SK-N-SH treated with all-trans-retinoic acid at 6 μM for 48 hours (cell line): Measurements from ENCODE around the gene PIGC.

Experiments
- ATAC-seq: fragments of 200-7000 bp; cut with Tn5 transposase; 3 replicates; pipeline ENCODE4 v1.9.1; 2020; ENCODE audit warnings: mild to moderate bottlenecking, moderate library complexity
- ARNTL ChIP-seq: fragments of 450-650 bp; formaldehyde crosslinking; IDR thresholded peaks from 2 replicates; pipeline ENCODE4 v1.5.0; 2020; ENCODE audit warnings: low read depth, mild to moderate bottlenecking, moderate library complexity, borderline replicate concordance
- BACH2 ChIP-seq: fragments of 250-450 bp; sonication (Bioruptor Pico); IDR thresholded peaks from 2 replicates; pipeline ENCODE4 v1.9.0; 2021; ENCODE audit warnings: mild to moderate bottlenecking, borderline replicate concordance
- CSDC2 ChIP-seq: fragments of 250-450 bp; sonication (Bioruptor Pico); IDR thresholded peaks from 2 replicates; pipeline ENCODE4 v1.5.0; 2020; ENCODE audit warnings: mild to moderate bottlenecking, moderate library complexity
- ESRRG ChIP-seq: fragments of 250-450 bp; sonication (Bioruptor Pico); IDR thresholded peaks from 2 replicates; pipeline ENCODE4 v1.6.1; 2021; ENCODE audit warnings: mild to moderate bottlenecking
- GLIS3 ChIP-seq: fragments of 250-450 bp; sonication (Bioruptor Pico); IDR thresholded peaks from 2 replicates; pipeline ENCODE4 v1.5.0; 2020; ENCODE audit warnings: mild to moderate bottlenecking, moderate library complexity
- ISL1 ChIP-seq: fragments of 250-450 bp; sonication (Bioruptor Pico); IDR thresholded peaks from 2 replicates; pipeline ENCODE4 v2.1.2; 2022; ENCODE audit warnings: mild to moderate bottlenecking, moderate library complexity
- OSR1 ChIP-seq: fragments of 250-450 bp; sonication (Bioruptor Pico); IDR thresholded peaks from 2 replicates; pipeline ENCODE4 v1.8.0; 2022; ENCODE audit warnings: moderate library complexity, mild to moderate bottlenecking, inconsistent platforms
- PPARA ChIP-seq: fragments of 250-450 bp; sonication (Bioruptor Pico); IDR thresholded peaks from 2 replicates; pipeline ENCODE4 v1.5.0; 2020; ENCODE audit warnings: mild to moderate bottlenecking, borderline replicate concordance
- RARB ChIP-seq: fragments of 250-450 bp; sonication (Bioruptor Pico); IDR thresholded peaks from 2 replicates; pipeline ENCODE4 v1.8.0; 2021; ENCODE audit warnings: mild to moderate bottlenecking, moderate library complexity
- SNAI2 ChIP-seq: fragments of 250-450 bp; sonication (Bioruptor Pico); IDR thresholded peaks from 2 replicates; pipeline ENCODE4 v1.5.0; 2020; ENCODE audit warnings: mild to moderate bottlenecking, moderate library complexity
- TCF4 ChIP-seq: fragments of 250-450 bp; sonication (Bioruptor Pico); IDR thresholded peaks from 2 replicates; pipeline ENCODE4 v1.8.0; 2021; ENCODE audit warnings: mild to moderate bottlenecking, moderate library complexity, borderline replicate concordance
- TOX ChIP-seq: fragments of 250-450 bp; sonication (Bioruptor Pico); IDR thresholded peaks from 2 replicates; pipeline ENCODE4 v1.8.0; 2021; ENCODE audit warnings: mild to moderate bottlenecking, moderate library complexity, borderline replicate concordance
- ZC3H10 ChIP-seq: fragments of 250-450 bp; sonication (Bioruptor Pico); IDR thresholded peaks from 2 replicates; pipeline ENCODE4 v1.5.1; 2021; ENCODE audit warnings: mild to moderate bottlenecking, moderate library complexity
- ZFP3 ChIP-seq: fragments of 250-450 bp; sonication (Bioruptor Pico); IDR thresholded peaks from 2 replicates; pipeline ENCODE4 v1.5.0; 2020; ENCODE audit warnings: mild to moderate bottlenecking, moderate library complexity
- ZFP30 ChIP-seq: fragments of 450-650 bp; formaldehyde crosslinking; IDR thresholded peaks from 2 replicates; pipeline ENCODE4 v1.5.0; 2022; ENCODE audit warnings: mild to moderate bottlenecking, moderate library complexity
- ZNF565 ChIP-seq: fragments of 450-650 bp; formaldehyde crosslinking; conservative IDR thresholded peaks from 2 replicates; pipeline ENCODE4 v1.5.0; 2020; ENCODE audit warnings: low read depth, mild to moderate bottlenecking, moderate library complexity
- ZNF70 ChIP-seq: fragments of 450-650 bp; formaldehyde crosslinking; IDR thresholded peaks from 2 replicates; pipeline ENCODE4 v1.5.0; 2020; ENCODE audit warnings: mild to moderate bottlenecking, moderate library complexity
- ZNF8 ChIP-seq: fragments of 450-650 bp; formaldehyde crosslinking; IDR thresholded peaks from 2 replicates; pipeline ENCODE4 v1.5.0; 2020; ENCODE audit warnings: mild to moderate bottlenecking, moderate library complexity
- TF ChIP-seq, protein P1 (sequence below): fragments of 250-450 bp; sonication (Bioruptor Pico); IDR thresholded peaks from 2 replicates; pipeline ENCODE4 v1.8.0; 2021; ENCODE audit warnings: low read depth, mild to moderate bottlenecking, moderate library complexity, borderline replicate concordance
- TF ChIP-seq, protein P2 (sequence below): fragments of 250-450 bp; sonication (Bioruptor Pico); IDR thresholded peaks from 2 replicates; pipeline ENCODE4 v1.8.0; 2020; ENCODE audit warnings: mild to moderate bottlenecking, moderate library complexity, borderline replicate concordance
- TF ChIP-seq, protein P3 (sequence below): fragments of 250-450 bp; sonication (Bioruptor Pico); IDR thresholded peaks from 2 replicates; pipeline ENCODE4 v1.5.1; 2020; ENCODE audit warnings: low read depth, mild to moderate bottlenecking, moderate library complexity
- TF ChIP-seq, protein P4 (sequence below): fragments of 250-450 bp; sonication (Bioruptor Pico); IDR thresholded peaks from 2 replicates; pipeline ENCODE4 v1.5.0; 2020; ENCODE audit warnings: mild to moderate bottlenecking, moderate library complexity
- TF ChIP-seq, protein P5 (sequence below): fragments of 250-450 bp; sonication (Bioruptor Pico); IDR thresholded peaks from 2 replicates; pipeline ENCODE4 v1.5.1; 2021; ENCODE audit warnings: mild to moderate bottlenecking, moderate library complexity

The PIGC gene

DNA sequence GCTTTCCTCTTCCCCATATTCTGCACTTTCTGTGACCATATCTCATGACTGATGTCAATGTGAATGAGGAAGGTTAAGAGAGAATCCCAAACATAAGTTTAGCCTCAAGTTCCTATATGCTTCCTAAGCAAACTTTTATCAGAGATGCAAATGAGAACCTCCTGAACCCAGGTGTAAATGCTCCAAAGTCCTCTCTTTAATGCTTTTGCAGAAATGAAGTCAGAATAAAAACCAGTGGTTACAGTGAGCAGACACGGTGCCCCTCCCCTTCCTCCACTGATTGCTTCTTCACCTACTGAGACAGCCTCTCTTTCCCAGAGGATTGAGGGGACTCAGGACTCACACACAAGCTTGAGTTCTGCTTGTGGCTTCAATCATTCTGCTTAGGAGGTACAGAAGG lies 11.6 kb upstream of the PIGC start:
- no peak for ATAC-seq
- TF ChIP-seq CSDC2 (CRISPR knock-in tag) (no peak), PPARA (CRISPR knock-in tag) (no peak), ZNF70 (CRISPR knock-in tag) (no peak), RARB (CRISPR knock-in tag) (no peak), ARNTL (CRISPR knock-in tag) (no peak), ISL1 (CRISPR knock-in tag) (no peak), ZFP3 (CRISPR knock-in tag) (no peak), ZC3H10 (CRISPR knock-in tag) (no peak), ZNF565 (no peak), OSR1 (CRISPR knock-in tag) (no peak), ZFP30 (CRISPR knock-in tag) (no peak), BACH2 (no peak), ZNF8 (CRISPR knock-in tag) (no peak), SNAI2 (CRISPR knock-in tag) (no peak), TCF4 (no peak)
- TF ChIP-seq, protein P1, sequence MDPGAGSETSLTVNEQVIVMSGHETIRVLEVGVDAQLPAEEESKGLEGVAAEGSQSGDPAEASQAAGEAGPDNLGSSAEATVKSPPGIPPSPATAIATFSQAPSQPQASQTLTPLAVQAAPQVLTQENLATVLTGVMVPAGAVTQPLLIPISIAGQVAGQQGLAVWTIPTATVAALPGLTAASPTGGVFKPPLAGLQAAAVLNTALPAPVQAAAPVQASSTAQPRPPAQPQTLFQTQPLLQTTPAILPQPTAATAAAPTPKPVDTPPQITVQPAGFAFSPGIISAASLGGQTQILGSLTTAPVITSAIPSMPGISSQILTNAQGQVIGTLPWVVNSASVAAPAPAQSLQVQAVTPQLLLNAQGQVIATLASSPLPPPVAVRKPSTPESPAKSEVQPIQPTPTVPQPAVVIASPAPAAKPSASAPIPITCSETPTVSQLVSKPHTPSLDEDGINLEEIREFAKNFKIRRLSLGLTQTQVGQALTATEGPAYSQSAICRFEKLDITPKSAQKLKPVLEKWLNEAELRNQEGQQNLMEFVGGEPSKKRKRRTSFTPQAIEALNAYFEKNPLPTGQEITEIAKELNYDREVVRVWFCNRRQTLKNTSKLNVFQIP = no peak
- TF ChIP-seq, protein P2, sequence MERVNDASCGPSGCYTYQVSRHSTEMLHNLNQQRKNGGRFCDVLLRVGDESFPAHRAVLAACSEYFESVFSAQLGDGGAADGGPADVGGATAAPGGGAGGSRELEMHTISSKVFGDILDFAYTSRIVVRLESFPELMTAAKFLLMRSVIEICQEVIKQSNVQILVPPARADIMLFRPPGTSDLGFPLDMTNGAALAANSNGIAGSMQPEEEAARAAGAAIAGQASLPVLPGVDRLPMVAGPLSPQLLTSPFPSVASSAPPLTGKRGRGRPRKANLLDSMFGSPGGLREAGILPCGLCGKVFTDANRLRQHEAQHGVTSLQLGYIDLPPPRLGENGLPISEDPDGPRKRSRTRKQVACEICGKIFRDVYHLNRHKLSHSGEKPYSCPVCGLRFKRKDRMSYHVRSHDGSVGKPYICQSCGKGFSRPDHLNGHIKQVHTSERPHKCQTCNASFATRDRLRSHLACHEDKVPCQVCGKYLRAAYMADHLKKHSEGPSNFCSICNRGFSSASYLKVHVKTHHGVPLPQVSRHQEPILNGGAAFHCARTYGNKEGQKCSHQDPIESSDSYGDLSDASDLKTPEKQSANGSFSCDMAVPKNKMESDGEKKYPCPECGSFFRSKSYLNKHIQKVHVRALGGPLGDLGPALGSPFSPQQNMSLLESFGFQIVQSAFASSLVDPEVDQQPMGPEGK (CRISPR knock-in tag) = no peak
- TF ChIP-seq, protein P3, sequence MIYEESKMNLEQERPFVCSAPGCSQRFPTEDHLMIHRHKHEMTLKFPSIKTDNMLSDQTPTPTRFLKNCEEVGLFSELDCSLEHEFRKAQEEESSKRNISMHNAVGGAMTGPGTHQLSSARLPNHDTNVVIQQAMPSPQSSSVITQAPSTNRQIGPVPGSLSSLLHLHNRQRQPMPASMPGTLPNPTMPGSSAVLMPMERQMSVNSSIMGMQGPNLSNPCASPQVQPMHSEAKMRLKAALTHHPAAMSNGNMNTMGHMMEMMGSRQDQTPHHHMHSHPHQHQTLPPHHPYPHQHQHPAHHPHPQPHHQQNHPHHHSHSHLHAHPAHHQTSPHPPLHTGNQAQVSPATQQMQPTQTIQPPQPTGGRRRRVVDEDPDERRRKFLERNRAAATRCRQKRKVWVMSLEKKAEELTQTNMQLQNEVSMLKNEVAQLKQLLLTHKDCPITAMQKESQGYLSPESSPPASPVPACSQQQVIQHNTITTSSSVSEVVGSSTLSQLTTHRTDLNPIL (CRISPR knock-in tag) = no peak
- TF ChIP-seq, all 23 proteins: peak for 0

DNA sequence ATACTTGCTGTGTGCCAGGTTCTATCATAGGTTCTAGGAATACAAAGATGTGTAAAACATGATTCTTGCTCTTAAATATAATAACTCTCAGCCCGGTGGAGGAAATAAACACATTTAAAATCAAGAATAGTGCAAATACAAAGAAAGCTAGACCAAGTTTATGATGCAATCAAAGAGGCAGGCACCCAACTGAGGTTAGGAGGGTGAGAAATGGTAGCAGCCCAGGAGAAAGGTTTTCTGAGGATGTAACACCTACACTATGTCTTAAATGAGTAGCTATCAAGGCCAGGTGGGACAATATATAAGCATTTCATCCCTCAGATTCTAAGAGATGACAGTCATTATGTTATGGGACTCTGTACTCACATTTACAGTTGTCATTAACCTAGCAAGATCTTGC lies 9.7 kb upstream of the PIGC start:
- ATAC-seq = no peak
- TF ChIP-seq ZC3H10 (CRISPR knock-in tag) (no peak), GLIS3 (CRISPR knock-in tag) (no peak), ARNTL (CRISPR knock-in tag) (no peak), TCF4 (no peak), ZNF8 (CRISPR knock-in tag) (no peak), ZFP30 (CRISPR knock-in tag) (no peak), TOX (CRISPR knock-in tag) (no peak), ISL1 (CRISPR knock-in tag) (no peak), ESRRG (CRISPR knock-in tag) (no peak), ZNF70 (CRISPR knock-in tag) (no peak), SNAI2 (CRISPR knock-in tag) (no peak), ZNF565 (no peak), BACH2 (no peak), ZFP3 (CRISPR knock-in tag) (no peak)
- TF ChIP-seq, protein P3 (CRISPR knock-in tag) = no peak
- TF ChIP-seq, protein P4, sequence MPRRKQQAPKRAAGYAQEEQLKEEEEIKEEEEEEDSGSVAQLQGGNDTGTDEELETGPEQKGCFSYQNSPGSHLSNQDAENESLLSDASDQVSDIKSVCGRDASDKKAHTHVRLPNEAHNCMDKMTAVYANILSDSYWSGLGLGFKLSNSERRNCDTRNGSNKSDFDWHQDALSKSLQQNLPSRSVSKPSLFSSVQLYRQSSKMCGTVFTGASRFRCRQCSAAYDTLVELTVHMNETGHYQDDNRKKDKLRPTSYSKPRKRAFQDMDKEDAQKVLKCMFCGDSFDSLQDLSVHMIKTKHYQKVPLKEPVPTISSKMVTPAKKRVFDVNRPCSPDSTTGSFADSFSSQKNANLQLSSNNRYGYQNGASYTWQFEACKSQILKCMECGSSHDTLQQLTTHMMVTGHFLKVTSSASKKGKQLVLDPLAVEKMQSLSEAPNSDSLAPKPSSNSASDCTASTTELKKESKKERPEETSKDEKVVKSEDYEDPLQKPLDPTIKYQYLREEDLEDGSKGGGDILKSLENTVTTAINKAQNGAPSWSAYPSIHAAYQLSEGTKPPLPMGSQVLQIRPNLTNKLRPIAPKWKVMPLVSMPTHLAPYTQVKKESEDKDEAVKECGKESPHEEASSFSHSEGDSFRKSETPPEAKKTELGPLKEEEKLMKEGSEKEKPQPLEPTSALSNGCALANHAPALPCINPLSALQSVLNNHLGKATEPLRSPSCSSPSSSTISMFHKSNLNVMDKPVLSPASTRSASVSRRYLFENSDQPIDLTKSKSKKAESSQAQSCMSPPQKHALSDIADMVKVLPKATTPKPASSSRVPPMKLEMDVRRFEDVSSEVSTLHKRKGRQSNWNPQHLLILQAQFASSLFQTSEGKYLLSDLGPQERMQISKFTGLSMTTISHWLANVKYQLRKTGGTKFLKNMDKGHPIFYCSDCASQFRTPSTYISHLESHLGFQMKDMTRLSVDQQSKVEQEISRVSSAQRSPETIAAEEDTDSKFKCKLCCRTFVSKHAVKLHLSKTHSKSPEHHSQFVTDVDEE (CRISPR knock-in tag) = no peak
- TF ChIP-seq, protein P5, sequence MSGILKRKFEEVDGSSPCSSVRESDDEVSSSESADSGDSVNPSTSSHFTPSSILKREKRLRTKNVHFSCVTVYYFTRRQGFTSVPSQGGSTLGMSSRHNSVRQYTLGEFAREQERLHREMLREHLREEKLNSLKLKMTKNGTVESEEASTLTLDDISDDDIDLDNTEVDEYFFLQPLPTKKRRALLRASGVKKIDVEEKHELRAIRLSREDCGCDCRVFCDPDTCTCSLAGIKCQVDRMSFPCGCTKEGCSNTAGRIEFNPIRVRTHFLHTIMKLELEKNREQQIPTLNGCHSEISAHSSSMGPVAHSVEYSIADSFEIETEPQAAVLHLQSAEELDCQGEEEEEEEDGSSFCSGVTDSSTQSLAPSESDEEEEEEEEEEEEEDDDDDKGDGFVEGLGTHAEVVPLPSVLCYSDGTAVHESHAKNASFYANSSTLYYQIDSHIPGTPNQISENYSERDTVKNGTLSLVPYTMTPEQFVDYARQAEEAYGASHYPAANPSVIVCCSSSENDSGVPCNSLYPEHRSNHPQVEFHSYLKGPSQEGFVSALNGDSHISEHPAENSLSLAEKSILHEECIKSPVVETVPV (CRISPR knock-in tag) = no peak
- TF ChIP-seq, protein P1 = no peak
- TF ChIP-seq, protein P2 (CRISPR knock-in tag) = no peak
